Choroid plexus epithelial cell (primary cell): ENCODE data around the gene HOXA5.

Source experiments
- DNase-seq: peaks from one replicate; pipeline ENCODE4 v3.0.0-alpha.2; 2010; ENCODE audit warnings: low read depth
- H3K4me3 ChIP-seq: 2 replicates; pipeline ENCODE4 v1.5.1; 2011; ENCODE audit warnings: low read depth, mild to moderate bottlenecking, control low read depth, low read length, moderate library complexity
- CTCF ChIP-seq: conservative IDR thresholded peaks from 2 replicates; pipeline ENCODE4 v1.5.1; 2011; ENCODE audit warnings: low read depth, mild to moderate bottlenecking, control low read depth, inconsistent platforms, low read length, moderate library complexity

The HOXA5 gene

GRCh38 chr7:27151341-27151930 lies 8.0 kb upstream of the HOXA5 start:
- TF ChIP-seq CTCF = no peak
- no peak for DNase-seq
- H3K4me3 ChIP-seq = no peak overlapping the region

GRCh38 chr7:27150568-27151340 lies 7.3 kb upstream of the HOXA5 start:
- no peak overlapping the region for H3K4me3 ChIP-seq
- DNase-seq = peak; percentile 57
- TF ChIP-seq CTCF = peak; percentile 57

- no peak for DNase-seq
- H3K4me3 ChIP-seq = no peak overlapping the region
- no peak for TF ChIP-seq CTCF
Observed at GRCh38 chr7:27149842-27150567, 6.5 kb upstream of the HOXA5 start.

- no peak for TF ChIP-seq CTCF
- no peak for DNase-seq
- H3K4me3 ChIP-seq = no peak overlapping the region
Observed at GRCh38 chr7:27148756-27149641, 5.5 kb upstream of the HOXA5 start.

GRCh38 chr7:27148031-27148755 lies 4.7 kb upstream of the HOXA5 start:
- no peak for DNase-seq
- no peak overlapping the region for H3K4me3 ChIP-seq
- no peak for TF ChIP-seq CTCF

GRCh38 chr7:27147199-27148030 lies 3.9 kb upstream of the HOXA5 start, which contains the start of gene HOXA6:
TSS of gene HOXA6 (minus strand) at chr7:27147774. CDS start at chr7:27147749, 25 bp downstream.
- TF ChIP-seq CTCF = no peak
- DNase-seq = no peak
- no peak within 1 kb of the TSS for H3K4me3 ChIP-seq
